HG03460 (cell line): ENCODE data around the gene TBCC.

Experiments used
- ATAC-seq: cut with Tn5 transposase; IDR thresholded peaks from one replicate; pipeline ENCODE4 v1.9.1; 2021; ENCODE audit not compliant: unreplicated experiment

TBCC gene

DNA sequence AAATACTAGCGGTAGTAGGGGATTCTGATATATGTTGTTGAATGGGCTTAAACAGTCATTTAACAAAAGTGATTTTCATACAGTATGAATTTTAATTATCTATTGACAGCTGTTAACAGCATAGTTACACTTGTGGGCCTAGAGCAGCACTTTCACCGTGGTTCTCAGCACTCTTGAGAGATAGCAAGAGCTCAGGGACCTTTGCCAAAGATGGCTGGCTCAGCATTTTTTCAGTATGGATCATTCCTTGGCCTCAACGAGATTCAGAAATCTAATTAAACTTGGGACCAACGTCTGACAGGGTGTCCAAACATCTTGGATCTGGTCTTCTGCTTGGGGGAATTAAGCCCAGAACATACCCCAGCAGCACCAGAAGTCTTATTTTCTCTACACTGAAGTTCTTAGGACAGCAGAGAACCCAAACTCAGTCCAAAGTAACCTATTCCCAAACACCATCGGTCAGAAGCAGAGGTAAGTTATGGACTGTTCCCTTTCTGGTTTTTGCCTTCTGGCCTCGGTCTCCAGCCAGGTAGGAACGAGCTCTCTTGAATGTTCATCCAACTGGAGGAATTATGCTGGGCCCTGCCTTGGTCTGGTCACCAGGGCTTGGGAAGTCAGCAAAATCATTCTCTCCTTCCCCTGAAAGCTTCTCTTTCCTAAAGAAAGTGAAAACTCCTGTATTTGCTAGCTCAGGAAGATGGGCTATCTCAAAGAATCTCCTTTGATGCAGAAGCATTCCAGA, 49.2 kb downstream of the TBCC start:
- ATAC-seq = no peak

DNA sequence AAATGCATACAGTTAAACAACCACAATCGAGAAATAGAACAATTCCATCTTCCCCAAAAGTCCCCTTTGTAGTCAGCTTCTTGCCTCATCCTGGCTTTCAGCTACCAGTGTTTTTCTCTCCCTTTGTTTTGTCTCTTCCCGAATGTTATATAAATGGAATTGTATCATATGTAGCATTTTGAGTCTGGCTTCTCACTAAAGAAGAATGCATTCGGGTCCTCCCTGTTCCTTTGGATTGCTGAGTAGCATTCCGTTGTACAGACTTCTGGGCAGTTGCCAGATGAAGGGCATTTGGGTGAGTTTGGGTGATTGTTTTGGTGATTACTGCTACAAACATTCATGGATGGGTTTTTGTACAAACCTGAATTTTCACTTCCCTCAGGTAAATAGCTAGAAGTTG, 51.3 kb downstream of the TBCC start:
- no peak for ATAC-seq
